GM18505 (cell line): ENCODE measurements around the gene SEC14L1.
"Not testable (repeated sequence)": the region's sequence is repeated elsewhere in the genome, so short reads cannot be mapped to it uniquely, and the experiment has no call there.

ENCODE experiments used
- ATAC-seq: cut with Tn5 transposase; IDR thresholded peaks from one replicate; pipeline ENCODE4 v1.9.1; 2021; ENCODE audit not compliant: unreplicated experiment
- POLR2A ChIP-seq: IDR thresholded peaks from 4 replicates; pipeline ENCODE4 v1.6.1; 2011; ENCODE audit warnings: borderline replicate concordance; ENCODE audit not compliant: insufficient read depth, insufficient read length; ENCODE audit errors: extremely low read depth

The SEC14L1 gene

GRCh38 chr17:77109159-77109759 is 31.5 kb upstream of the SEC14L1 start:
- no peak for TF ChIP-seq POLR2A

GRCh38 chr17:77109764-77110359 is 30.9 kb upstream of the SEC14L1 start:
- ATAC-seq, result no peak
- TF ChIP-seq POLR2A, result no peak

More at GRCh38 chr17:77109159-77109759, 31.5 kb upstream of the SEC14L1 start:
- no peak for ATAC-seq

GRCh38 chr17:77111165-77111933 is 29.4 kb upstream of the SEC14L1 start:
- ATAC-seq, result not testable (repeated sequence)

GRCh38 chr17:77111934-77112296 is 28.9 kb upstream of the SEC14L1 start:
- no peak for TF ChIP-seq POLR2A
- no peak for ATAC-seq

- no peak for TF ChIP-seq POLR2A
- ATAC-seq, result no peak
Observed at GRCh38 chr17:77115510-77115909, 25.3 kb upstream of the SEC14L1 start.

- TF ChIP-seq POLR2A, result no peak
- ATAC-seq, result no peak
Observed at GRCh38 chr17:77115947-77116346, 24.8 kb upstream of the SEC14L1 start.

- TF ChIP-seq POLR2A, result no peak
- no peak for ATAC-seq
Observed at GRCh38 chr17:77116371-77116860, 24.4 kb upstream of the SEC14L1 start.

GRCh38 chr17:77117415-77117814 is 23.4 kb upstream of the SEC14L1 start:
- ATAC-seq, result no peak
- no peak for TF ChIP-seq POLR2A

GRCh38 chr17:77118251-77118928 is 22.4 kb upstream of the SEC14L1 start:
- TF ChIP-seq POLR2A, result no peak
- no peak for ATAC-seq

GRCh38 chr17:77119668-77120301 is 21.0 kb upstream of the SEC14L1 start:
- no peak for ATAC-seq
- TF ChIP-seq POLR2A, result no peak

GRCh38 chr17:77120868-77121267 is 19.9 kb upstream of the SEC14L1 start:
- TF ChIP-seq POLR2A, result no peak
- no peak for ATAC-seq

- no peak for ATAC-seq
- TF ChIP-seq POLR2A, result no peak
Observed at GRCh38 chr17:77124192-77124889, 16.4 kb upstream of the SEC14L1 start.
